Stimulated activated CD8-positive, alpha-beta memory T cell treated with anti-CD3 and anti-CD28 coated beads, Interleukin-12 subunit alpha, Interleukin-12 subunit beta, amount 100 ng/mL, for 1 hour (primary cell): Measurements from ENCODE around the gene TGM1.
"Not testable (repeated sequence)": the region's sequence is repeated elsewhere in the genome, so short reads cannot be mapped to it uniquely, and the experiment has no call there.

Experiments used
- DNase-seq: peaks from one replicate; pipeline ENCODE4 v3.0.0-alpha.2; 2020; ENCODE audit warnings: low read depth

Gene TGM1

GRCh38 chr14:24233538-24233866 is 29.5 kb downstream of the TGM1 start:
- no peak for DNase-seq

- no peak for DNase-seq
Measured at GRCh38 chr14:24232645-24233537, 30.1 kb downstream of the TGM1 start, which contains the start of gene GMPR2. Gene GMPR2, plus strand, starts transcription at chr14:24232929. Its CDS starts 325 bp downstream, at chr14:24233254.

GRCh38 chr14:24232121-24232644 is 30.8 kb downstream of the TGM1 start, which contains the start of gene NEDD8:
Gene NEDD8, minus strand, starts transcription at chr14:24232367. Its CDS starts 100 bp downstream, at chr14:24232267.
- peak; percentile 80 for DNase-seq

- DNase-seq: no peak
Measured at GRCh38 chr14:24231263-24232120, 31.5 kb downstream of the TGM1 start.

GRCh38 chr14:24228902-24229301 is 34.1 kb downstream of the TGM1 start:
- no peak for DNase-seq

- no peak for DNase-seq
Measured at GRCh38 chr14:24226473-24226872, 36.5 kb downstream of the TGM1 start.

GRCh38 chr14:24224618-24225071 is 38.3 kb downstream of the TGM1 start:
- no peak for DNase-seq

- DNase-seq: not testable (repeated sequence)
Measured at GRCh38 chr14:24222987-24223386, 40.0 kb downstream of the TGM1 start.

GRCh38 chr14:24219521-24219920 is 43.5 kb downstream of the TGM1 start:
- no peak for DNase-seq

- no peak for DNase-seq
Measured at GRCh38 chr14:24219080-24219479, 43.9 kb downstream of the TGM1 start.

- DNase-seq: not testable (repeated sequence)
Measured at GRCh38 chr14:24216876-24217275, 46.1 kb downstream of the TGM1 start.

GRCh38 chr14:24216345-24216699 is 46.7 kb downstream of the TGM1 start:
- DNase-seq: no peak

GRCh38 chr14:24215495-24216344 is 47.3 kb downstream of the TGM1 start, which contains the start of gene MDP1:
Gene MDP1, minus strand, starts transcription at chr14:24216066. Its CDS starts 111 bp downstream, at chr14:24215955.
- DNase-seq: peak; percentile 76

- DNase-seq: no peak
Measured at GRCh38 chr14:24213866-24214662, 48.9 kb downstream of the TGM1 start.

- peak; percentile 93 for DNase-seq
Measured at GRCh38 chr14:24212924-24213865, 49.8 kb downstream of the TGM1 start, which contains the start of gene CHMP4A. Gene CHMP4A, minus strand, starts transcription at chr14:24213488. Its CDS starts 49 bp downstream, at chr14:24213439.

- no peak for DNase-seq
Measured at GRCh38 chr14:24211311-24211710, 51.7 kb downstream of the TGM1 start.

- no peak for DNase-seq
Measured at GRCh38 chr14:24207625-24208024, 55.4 kb downstream of the TGM1 start.

- DNase-seq: no peak
Measured at GRCh38 chr14:24207104-24207551, 55.8 kb downstream of the TGM1 start.
